ENCODE data around the gene TTC1.
"Not testable (repeated sequence)": the region's sequence is repeated elsewhere in the genome, so short reads cannot be mapped to it uniquely, and the experiment has no call there.

The TTC1 gene

GRCh38 chr5:160008877-160009590, at the start of gene TTC1:
Gene TTC1 (plus strand): TSS chr5:160009139. CDS start chr5:160010529, 1,390 bp downstream.
- peak; percentile 90 for DNase-seq (ENCODE audit: low spot score)
- no peak for TF ChIP-seq CTCF (IDR thresholded peaks at IDR 0.05; ENCODE audit: extremely low read depth, insufficient read depth, missing control alignments)
- in situ Hi-C loops (cut with MboI; ENCODE audit: low pct_unique_long_range_greater_than_20kb, low sequenced_read_pairs, unreplicated experiment) = no loop called here

GRCh38 chr5:159961176-159962160, 47.5 kb upstream of the TTC1 start:
- no peak for DNase-seq (ENCODE audit: low spot score)
- TF ChIP-seq CTCF (IDR thresholded peaks at IDR 0.05; ENCODE audit: extremely low read depth, insufficient read depth, missing control alignments) = no peak
- in situ Hi-C loops (cut with MboI; ENCODE audit: low pct_unique_long_range_greater_than_20kb, low sequenced_read_pairs, unreplicated experiment) = no loop called here

GRCh38 chr5:159962214-159962613, 46.7 kb upstream of the TTC1 start:
- no peak for TF ChIP-seq CTCF (IDR thresholded peaks at IDR 0.05; ENCODE audit: extremely low read depth, insufficient read depth, missing control alignments)
- no peak for DNase-seq (ENCODE audit: low spot score)
- in situ Hi-C loops (cut with MboI; ENCODE audit: low pct_unique_long_range_greater_than_20kb, low sequenced_read_pairs, unreplicated experiment) = no loop called here

- DNase-seq (ENCODE audit: low spot score) = no peak
- no peak for TF ChIP-seq CTCF (IDR thresholded peaks at IDR 0.05; ENCODE audit: extremely low read depth, insufficient read depth, missing control alignments)
- in situ Hi-C loops (cut with MboI; ENCODE audit: low pct_unique_long_range_greater_than_20kb, low sequenced_read_pairs, unreplicated experiment) = no loop called here
Observed at GRCh38 chr5:159963935-159964334, 45.0 kb upstream of the TTC1 start.

- in situ Hi-C loops (cut with MboI; ENCODE audit: low pct_unique_long_range_greater_than_20kb, low sequenced_read_pairs, unreplicated experiment) = no loop called here
- no peak for DNase-seq (ENCODE audit: low spot score)
- peak; percentile 78 for TF ChIP-seq CTCF (IDR thresholded peaks at IDR 0.05; ENCODE audit: extremely low read depth, insufficient read depth, missing control alignments)
Observed at GRCh38 chr5:159965031-159965837, 43.7 kb upstream of the TTC1 start.

- in situ Hi-C loops (cut with MboI; ENCODE audit: low pct_unique_long_range_greater_than_20kb, low sequenced_read_pairs, unreplicated experiment); DNase-seq (ENCODE audit: low spot score): not testable (repeated sequence)
Observed at GRCh38 chr5:159965838-159966128, 43.2 kb upstream of the TTC1 start.

Measured in GM13977 (cell line).